Transverse colon (tissue), 4 donors: ENCODE data around the gene GPR179. TPM values are rescaled to one million over a fixed set of nuclear protein-coding genes. Genes with fewer than 3 reads are reported as not detected.

Source experiments
- DNase-seq: peaks from one replicate; pipeline ENCODE4 v3.0.0-alpha.2; 2019
- H3K27ac ChIP-seq, 4 donors: fragments of 200-600 bp; sonication (generic); 2 replicates each; pipeline ENCODE4 v1.5.1; 2016 to 2018; ENCODE audit warnings: inconsistent platforms in 4 of 4
- H3K27me3 ChIP-seq: fragments of 200-600 bp; sonication (generic); 2 replicates; pipeline ENCODE4 v1.5.1; 2017; ENCODE audit warnings: inconsistent platforms
- H3K36me3 ChIP-seq, 4 donors: fragments of 200-600 bp; sonication (generic); 2 replicates each; pipeline ENCODE4 v1.5.1; 2017 to 2019; ENCODE audit warnings: inconsistent platforms in 4 of 4
- H3K4me1 ChIP-seq, 4 donors: fragments of 200-600 bp; sonication (generic); 2 replicates each; pipeline ENCODE4 v1.5.1; 2017 to 2020; ENCODE audit warnings: inconsistent platforms in 4 of 4
- H3K4me3 ChIP-seq, 4 donors: fragments of 200-600 bp; sonication (generic); 1 replicate in 1 of 4; 2 replicates in 3 of 4; pipeline versions ENCODE4 v1.5.1 to v1.6.1; 2017 to 2019; ENCODE audit warnings: inconsistent platforms in 4 of 4
- H3K9me3 ChIP-seq, 2 donors: fragments of 200-600 bp; sonication (generic); 2 replicates each; pipeline ENCODE4 v1.5.1; 2017 to 2019; ENCODE audit warnings: inconsistent platforms in 2 of 2
- EP300 ChIP-seq: sonication (generic); formaldehyde crosslinking; IDR thresholded peaks from one replicate; pipeline ENCODE4 v1.6.1; 2017; ENCODE audit warnings: antibody characterized with exemption, low read depth
- POLR2A ChIP-seq: fragments of 450-650 bp; IDR thresholded peaks from one replicate; pipeline ENCODE4 v1.6.1; 2016; ENCODE audit warnings: antibody characterized with exemption, mild to moderate bottlenecking, moderate library complexity
- POLR2AphosphoS5 ChIP-seq, 3 donors: sonication (generic); formaldehyde crosslinking; IDR thresholded peaks; one replicate each; pipeline ENCODE4 v1.6.1; 2016; ENCODE audit warnings: antibody characterized with exemption in 3 of 3
- WGBS, 2 donors: methylation state at CpG; one replicate each; pipeline ENCODE4 v1.1.5; 2018; ENCODE audit warnings: low coverage in 1 of 2; 5-methylcytosine and 5-hydroxymethylcytosine counted together
- in situ Hi-C, 4 donors: fragments of 200-750 bp; cut with MboI; loops; one replicate each; pipeline versions ENCODE4 v1.15.0 to v1.15.1; 2017; ENCODE audit warnings: low sequenced_read_pairs in 3 of 4, low pct_ligation_motif_present in 1 of 4, low pct_unique_long_range_greater_than_20kb in 1 of 4
- intact Hi-C: fragments of 100-400 bp; cut with DNase I; formaldehyde crosslinking; loops from one replicate; pipeline ENCODE4 v1.15.1; 2023; ENCODE audit warnings: low total_unique reads
- total RNA-seq, 4 donors: library from RNA; depleted of rRNA; stranded (reverse); fragments of >200 nt; gene quantifications; one replicate each; pipeline ENCODE4 v1.1.0, GENCODE V29; 2016
- TF ChIP-seq, protein P1 (sequence below), 5 experiments: fragments of 200-600 bp in 3 of 5; fragments of 450-650 bp in 2 of 5; sonication (generic) in 3 of 5; IDR thresholded peaks; 1 replicate in 2 of 5; 2 replicates in 3 of 5; pipeline ENCODE4 v1.5.1; 2016 to 2017; ENCODE audit warnings: antibody characterized with exemption in 5 of 5, inconsistent platforms in 3 of 5, mild to moderate bottlenecking in 2 of 5, moderate library complexity in 1 of 5

The GPR179 gene
- total RNA-seq, 4 donors from 2014 or later = under 0.01 to 0.16 TPM; not detected in 2

DNA sequence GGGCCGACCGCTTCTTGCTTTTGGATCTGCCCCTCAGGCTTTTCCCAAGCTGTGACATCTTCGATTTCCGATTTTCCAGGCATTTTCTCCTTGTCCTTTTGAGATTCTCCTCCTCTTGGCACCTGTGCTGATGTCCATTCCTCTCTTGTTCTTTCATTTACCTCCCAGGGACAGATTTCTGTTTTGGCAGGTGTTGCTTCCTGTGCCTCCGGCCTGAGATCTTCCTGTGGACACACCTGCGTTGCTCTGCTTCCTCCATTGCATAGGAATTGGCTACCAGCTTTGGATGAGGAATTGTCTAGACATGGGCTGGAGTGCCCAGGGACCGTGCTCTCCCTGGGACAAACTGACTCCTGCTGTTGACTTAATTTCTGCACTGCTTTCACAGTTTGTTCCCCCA, 15.1 kb downstream of the GPR179 start:
- intact Hi-C loops = no loop called here
- Histone ChIP-seq H3K9me3 (no peaks in the 10 kb centered on the region), H3K27me3 (peaks cover 17% of the 10 kb centered on the region), H3K4me3 (no peak overlapping the region), H3K27ac (no peak overlapping the region), H3K36me3 (peaks cover 0 to 2% (median 0%) of the 10 kb centered on the region in 4 donors), H3K4me1 (no peaks in the 10 kb centered on the region)
- TF ChIP-seq EP300 (no peak), POLR2AphosphoS5 (IDR thresholded peaks at IDR 0.05) (no peak), POLR2A (no peak)
- TF ChIP-seq, protein P1, sequence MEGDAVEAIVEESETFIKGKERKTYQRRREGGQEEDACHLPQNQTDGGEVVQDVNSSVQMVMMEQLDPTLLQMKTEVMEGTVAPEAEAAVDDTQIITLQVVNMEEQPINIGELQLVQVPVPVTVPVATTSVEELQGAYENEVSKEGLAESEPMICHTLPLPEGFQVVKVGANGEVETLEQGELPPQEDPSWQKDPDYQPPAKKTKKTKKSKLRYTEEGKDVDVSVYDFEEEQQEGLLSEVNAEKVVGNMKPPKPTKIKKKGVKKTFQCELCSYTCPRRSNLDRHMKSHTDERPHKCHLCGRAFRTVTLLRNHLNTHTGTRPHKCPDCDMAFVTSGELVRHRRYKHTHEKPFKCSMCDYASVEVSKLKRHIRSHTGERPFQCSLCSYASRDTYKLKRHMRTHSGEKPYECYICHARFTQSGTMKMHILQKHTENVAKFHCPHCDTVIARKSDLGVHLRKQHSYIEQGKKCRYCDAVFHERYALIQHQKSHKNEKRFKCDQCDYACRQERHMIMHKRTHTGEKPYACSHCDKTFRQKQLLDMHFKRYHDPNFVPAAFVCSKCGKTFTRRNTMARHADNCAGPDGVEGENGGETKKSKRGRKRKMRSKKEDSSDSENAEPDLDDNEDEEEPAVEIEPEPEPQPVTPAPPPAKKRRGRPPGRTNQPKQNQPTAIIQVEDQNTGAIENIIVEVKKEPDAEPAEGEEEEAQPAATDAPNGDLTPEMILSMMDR (IDR thresholded peaks at IDR 0.05) = no peak
- in situ Hi-C loops = no loop called here
- 62 to 71% methylated on average over 6 to 7 of the region's 7 CpGs for WGBS, 2 donors
- DNase-seq = no peak

DNA sequence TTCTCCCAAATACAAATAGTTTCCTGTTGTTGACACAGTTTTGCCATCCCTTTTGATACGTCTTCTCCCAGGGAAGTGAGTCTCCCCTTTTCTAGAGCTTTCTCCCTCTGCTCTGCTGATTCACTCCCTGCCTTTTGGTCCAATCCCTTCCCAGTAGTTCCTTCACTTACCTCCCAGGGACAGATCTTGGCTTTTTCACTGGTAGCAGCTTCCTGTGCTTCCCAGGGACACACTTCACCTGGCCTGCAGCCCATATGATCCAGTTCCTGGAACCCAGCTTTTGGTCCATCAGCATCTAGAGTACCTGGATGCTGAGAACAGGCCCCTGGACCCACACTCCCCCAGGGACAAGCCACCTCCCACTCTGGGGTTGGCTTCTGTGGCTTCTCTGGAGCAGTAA, 15.8 kb downstream of the GPR179 start:
- DNase-seq = no peak
- in situ Hi-C loops = no loop called here
- Histone ChIP-seq H3K27ac (no peak overlapping the region), H3K4me1 (no peaks in the 10 kb centered on the region), H3K36me3 (peaks cover 0 to 7% (median 0%) of the 10 kb centered on the region in 4 donors), H3K27me3 (peaks cover 16% of the 10 kb centered on the region), H3K9me3 (no peaks in the 10 kb centered on the region), H3K4me3 (no peak overlapping the region)
- no peak for TF ChIP-seq POLR2A
- TF ChIP-seq POLR2AphosphoS5 (IDR thresholded peaks at IDR 0.05) = no peak
- no peak for TF ChIP-seq EP300
- TF ChIP-seq, protein P1 (IDR thresholded peaks at IDR 0.05) = no peak
- intact Hi-C loops = no loop called here
- WGBS, 2 donors = 17 to 35% methylated on average over 1 of the region's 1 CpG

DNA sequence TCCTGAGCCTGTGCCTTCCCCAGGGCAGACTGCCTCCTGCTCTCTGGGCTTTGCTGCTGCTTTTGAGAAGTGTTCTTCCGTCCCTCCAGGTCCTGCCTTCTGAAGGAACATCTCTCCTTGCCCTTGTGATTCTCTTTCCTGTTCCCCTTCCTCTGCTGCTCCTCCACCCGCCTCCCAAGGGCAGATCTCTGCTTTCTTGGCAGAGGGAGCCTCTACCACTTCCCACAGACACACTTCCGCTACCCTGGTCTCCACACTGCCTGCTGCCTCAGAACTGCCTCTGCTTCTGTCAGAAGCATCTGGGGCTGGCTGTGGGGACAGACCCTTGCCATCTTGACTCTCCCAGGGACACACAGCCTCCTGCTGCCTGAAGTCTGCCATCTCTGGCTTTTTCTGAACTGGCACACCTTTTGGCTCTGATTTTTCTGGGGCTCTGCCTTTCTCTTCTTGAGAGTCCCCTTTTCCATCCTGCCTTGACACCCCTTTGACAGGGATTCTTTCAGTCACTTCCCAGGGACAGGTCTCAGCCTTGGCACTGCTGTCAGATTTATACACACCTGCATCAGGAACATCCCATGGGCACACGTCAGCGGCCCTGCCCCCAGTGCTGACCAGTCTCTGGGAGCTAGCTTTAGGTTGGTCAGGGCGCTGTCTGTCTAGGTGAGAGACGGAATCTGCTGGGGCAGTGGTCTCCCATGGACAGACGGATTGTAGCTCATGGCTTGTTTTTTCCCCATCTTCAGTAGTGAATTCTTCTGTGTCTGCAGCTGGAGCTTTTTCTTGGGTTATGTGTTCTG, 16.6 kb downstream of the GPR179 start:
- Histone ChIP-seq H3K4me3 (no peak overlapping the region), H3K27ac (no peak overlapping the region), H3K9me3 (no peaks in the 10 kb centered on the region), H3K4me1 (no peaks in the 10 kb centered on the region), H3K36me3 (peaks cover 0 to 7% (median 0%) of the 10 kb centered on the region in 4 donors), H3K27me3 (peaks cover 16% of the 10 kb centered on the region)
- WGBS, 2 donors = 82 to 87% methylated on average over 5 to 8 of the region's 8 CpGs
- no peak for DNase-seq
- intact Hi-C loops (no loop called here), in situ Hi-C loops (no loop called here)
- TF ChIP-seq POLR2AphosphoS5 (IDR thresholded peaks at IDR 0.05) = no peak
- TF ChIP-seq POLR2A = no peak
- TF ChIP-seq EP300 = no peak
- TF ChIP-seq, protein P1 (IDR thresholded peaks at IDR 0.05) = no peak

DNA sequence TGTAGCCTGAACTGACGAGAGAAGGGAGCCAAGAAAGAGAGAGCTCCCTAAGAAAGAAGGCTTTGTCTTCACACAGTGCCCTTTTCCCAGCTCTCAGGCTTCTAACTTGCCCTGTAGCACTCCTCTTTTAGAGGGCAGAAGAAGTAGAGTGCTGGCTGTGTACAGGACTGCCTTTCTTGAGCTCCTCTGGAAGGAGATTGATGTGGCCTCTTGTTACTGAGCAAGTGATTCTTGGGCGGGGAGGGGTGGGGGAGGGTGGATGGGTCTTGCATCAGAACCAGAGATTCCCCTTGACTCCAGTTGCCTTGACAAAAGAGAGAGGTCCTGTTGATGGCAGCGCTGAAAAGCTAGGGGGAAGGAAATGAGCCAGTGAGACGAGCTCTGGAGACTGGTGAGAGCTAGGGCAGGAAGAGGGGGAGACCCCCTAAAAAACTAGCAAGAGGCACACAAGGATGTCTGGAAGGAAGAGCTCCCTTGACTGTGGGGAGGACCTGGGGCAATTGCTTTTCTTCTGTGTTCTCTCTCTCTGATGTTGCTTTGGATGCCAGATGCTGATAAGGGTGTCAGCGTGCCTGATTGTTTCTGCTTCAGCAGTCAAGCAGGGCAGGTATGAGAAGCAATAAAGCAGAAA, 18.4 kb downstream of the GPR179 start:
- Histone ChIP-seq H3K4me3 (no peak overlapping the region), H3K4me1 (no peaks in the 10 kb centered on the region), H3K36me3 (peaks cover 0 to 18% (median 0%) of the 10 kb centered on the region in 4 donors), H3K27me3 (peaks cover 5% of the 10 kb centered on the region), H3K9me3 (no peaks in the 10 kb centered on the region), H3K27ac (no peak overlapping the region)
- in situ Hi-C loops = no loop called here
- intact Hi-C loops = no loop called here
- TF ChIP-seq POLR2AphosphoS5 (IDR thresholded peaks at IDR 0.05) = no peak
- no peak for TF ChIP-seq EP300
- TF ChIP-seq, protein P1 (IDR thresholded peaks at IDR 0.05) = no peak
- TF ChIP-seq POLR2A = no peak
- no peak for DNase-seq
- 33 to 59% methylated on average over 1 to 5 of the region's 5 CpGs for WGBS, 2 donors
